GM19452 (cell line): ENCODE measurements around the gene INKA1.
"Not testable (repeated sequence)": the region's sequence is repeated elsewhere in the genome, so short reads cannot be mapped to it uniquely, and the experiment has no call there.

Experiments used
- ATAC-seq: cut with Tn5 transposase; IDR thresholded peaks from one replicate; pipeline ENCODE4 v1.9.1; 2021; ENCODE audit not compliant: unreplicated experiment

Gene INKA1

GRCh38 chr3:49802719-49803464 lies at the start of gene INKA1:
TSS of gene INKA1 (plus strand) at chr3:49803261. CDS start at chr3:49803393, 132 bp downstream.
- ATAC-seq: peak; percentile 61

DNA sequence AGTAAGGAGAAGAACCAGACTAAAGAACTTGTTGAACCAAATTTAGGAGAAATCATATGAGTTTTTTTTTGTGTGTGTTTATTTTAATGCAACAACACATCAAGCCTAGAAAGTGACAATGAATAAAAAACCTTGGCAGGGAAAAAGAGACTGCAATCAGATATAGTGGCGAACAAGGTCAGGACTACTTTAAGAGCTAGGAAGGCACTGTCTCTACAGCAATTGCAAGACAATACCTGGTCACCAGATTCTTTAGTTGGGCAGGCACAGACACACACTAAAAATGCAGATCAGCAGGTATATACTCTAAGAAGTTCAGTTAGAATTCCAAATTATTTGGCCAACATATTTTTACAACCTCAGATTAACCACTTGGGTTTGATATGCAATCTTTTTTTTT lies 48.5 kb upstream of the INKA1 start:
- no peak for ATAC-seq

DNA sequence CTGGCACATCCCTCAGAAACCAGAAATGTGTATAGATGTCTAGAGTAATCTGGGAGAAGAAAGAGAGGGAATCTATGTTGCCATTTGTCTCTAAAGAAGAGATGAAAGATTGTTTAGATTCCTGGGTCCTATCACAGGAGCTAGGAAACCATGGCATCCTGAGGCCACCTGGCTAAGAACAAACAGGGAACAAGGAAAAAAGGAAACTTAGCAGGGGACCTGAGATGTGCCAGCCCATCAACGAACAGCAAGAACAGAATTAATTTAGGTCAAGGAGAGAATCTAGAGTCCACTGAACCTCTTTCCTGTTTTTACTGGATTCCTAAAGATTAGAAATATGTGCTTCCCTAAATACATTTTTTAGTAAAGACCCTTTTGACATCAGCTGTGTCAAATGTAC lies 47.0 kb upstream of the INKA1 start:
- ATAC-seq: no peak

GRCh38 chr3:49757197-49757596 lies 45.9 kb upstream of the INKA1 start:
- ATAC-seq: no peak

- no peak for ATAC-seq
These were observed 43.8 kb upstream of the INKA1 start for GRCh38 chr3:49759226-49759625.

- ATAC-seq: no peak
These were observed 41.4 kb upstream of the INKA1 start for GRCh38 chr3:49761661-49762060.

DNA sequence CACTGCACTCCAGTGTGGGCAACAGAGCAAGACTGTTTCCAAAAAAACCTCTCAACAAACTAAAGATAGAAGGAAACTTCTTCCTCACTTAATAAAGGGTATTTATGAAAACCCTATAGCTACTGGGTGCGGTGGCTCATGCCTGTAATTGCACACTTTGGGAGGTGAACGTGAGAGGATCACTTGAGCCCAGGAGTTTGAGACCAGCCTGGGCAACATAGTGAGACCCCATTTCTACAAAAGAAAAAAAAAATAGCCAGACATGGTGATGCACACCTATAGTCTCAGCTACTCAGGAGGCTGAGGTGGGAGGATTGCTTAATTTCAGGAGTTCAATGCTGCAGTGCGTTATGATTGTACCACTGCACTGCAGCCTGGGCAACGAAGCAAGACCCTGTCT lies 39.1 kb upstream of the INKA1 start:
- ATAC-seq: no peak

DNA sequence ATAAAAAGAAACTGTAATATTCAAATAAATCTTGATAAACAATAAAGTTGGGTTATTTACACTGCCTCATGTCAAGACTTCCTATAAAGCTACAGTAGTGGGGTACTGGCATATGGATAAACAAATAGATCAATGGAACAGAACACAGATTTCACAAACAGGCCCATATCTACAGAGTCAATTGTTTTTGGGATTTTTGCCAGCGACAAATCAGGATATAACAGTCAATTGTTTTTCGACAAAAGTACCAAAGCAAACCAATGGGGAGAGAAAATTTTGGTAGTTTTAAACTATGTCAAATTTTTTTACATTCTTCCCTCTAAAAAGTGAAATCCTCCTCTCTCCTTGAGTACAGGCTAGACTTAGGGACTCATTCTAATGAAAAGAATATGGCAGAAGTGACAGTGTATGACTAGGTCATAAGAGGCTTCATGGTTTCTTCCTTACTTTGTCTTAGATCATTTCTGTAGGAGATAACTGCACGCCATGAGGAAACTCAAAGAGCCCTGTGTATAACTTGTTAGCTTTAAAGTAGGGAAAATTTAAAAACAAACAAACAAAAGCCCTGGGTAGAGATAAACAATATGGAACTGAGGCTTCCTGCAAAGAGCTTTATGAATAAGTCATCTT lies 33.7 kb upstream of the INKA1 start:
- ATAC-seq: no peak

DNA sequence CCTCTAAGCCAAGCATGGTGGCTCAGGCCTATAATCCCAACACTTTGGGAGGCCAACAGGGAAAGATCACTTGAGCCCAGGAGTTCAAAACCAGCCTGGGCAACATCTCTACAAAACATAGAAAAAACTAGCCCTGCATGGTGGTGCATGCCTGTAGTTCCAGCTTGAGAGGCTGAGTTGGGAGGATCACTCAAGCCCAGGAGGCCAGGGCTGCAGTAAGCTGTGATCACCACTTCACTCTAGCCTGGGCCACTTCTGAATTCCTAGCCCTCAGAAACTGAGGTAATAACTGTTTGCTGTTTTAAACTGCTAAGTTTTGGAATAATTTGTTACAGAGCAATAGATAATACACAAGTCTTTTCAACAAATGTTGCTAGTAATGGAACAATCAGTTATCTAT lies 33.1 kb upstream of the INKA1 start:
- no peak for ATAC-seq

- no peak for ATAC-seq
These were observed 31.6 kb upstream of the INKA1 start for GRCh38 chr3:49771340-49771938.

- ATAC-seq: no peak
These were observed 30.4 kb upstream of the INKA1 start for GRCh38 chr3:49772703-49773102.

DNA sequence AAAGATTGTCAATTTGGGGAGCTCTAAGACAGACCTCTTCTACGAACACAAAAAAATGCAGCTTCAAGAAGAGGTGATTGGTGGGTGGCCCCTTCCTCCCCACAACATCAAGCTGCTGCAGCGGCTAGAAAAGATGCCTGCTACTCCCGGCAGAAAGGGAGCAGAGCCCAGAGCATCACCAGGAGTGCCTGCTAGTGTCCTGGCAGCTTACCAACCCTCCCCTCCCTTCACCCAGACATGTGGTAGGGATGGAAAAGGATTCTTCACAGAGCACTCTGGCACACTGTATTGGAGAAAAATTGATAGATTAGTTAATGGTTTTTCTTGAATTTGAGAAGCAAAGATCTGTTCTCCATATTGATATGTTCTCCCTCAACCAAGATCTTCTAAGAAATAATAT lies 27.5 kb upstream of the INKA1 start:
- ATAC-seq: no peak

- ATAC-seq: not testable (repeated sequence)
These were observed 27.0 kb upstream of the INKA1 start for GRCh38 chr3:49776101-49776500.

GRCh38 chr3:49779358-49780079 lies 23.5 kb upstream of the INKA1 start:
- ATAC-seq: no peak

GRCh38 chr3:49780080-49780974 lies 22.7 kb upstream of the INKA1 start:
- ATAC-seq: no peak

DNA sequence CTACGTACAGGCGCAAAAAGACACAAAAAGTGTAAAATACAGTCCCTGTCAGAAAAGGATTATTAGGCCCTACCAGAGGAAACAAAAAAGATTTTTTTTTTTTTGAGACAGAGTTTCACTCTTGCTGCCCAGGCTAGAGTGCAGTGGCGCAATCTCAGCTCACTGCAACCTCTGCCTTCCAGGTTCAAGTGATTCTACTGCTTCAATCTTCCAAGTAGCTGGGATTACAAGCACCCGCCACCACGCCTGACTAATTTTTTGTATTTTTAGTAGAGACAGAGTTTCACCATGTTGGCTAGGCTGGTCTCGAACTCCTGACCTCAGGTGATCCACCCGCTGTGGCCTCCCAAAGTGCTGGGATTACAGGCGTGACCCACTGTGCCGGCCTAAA lies 22.1 kb upstream of the INKA1 start:
- not testable (repeated sequence) for ATAC-seq

GRCh38 chr3:49781415-49782199 lies 21.5 kb upstream of the INKA1 start:
- no peak for ATAC-seq

DNA sequence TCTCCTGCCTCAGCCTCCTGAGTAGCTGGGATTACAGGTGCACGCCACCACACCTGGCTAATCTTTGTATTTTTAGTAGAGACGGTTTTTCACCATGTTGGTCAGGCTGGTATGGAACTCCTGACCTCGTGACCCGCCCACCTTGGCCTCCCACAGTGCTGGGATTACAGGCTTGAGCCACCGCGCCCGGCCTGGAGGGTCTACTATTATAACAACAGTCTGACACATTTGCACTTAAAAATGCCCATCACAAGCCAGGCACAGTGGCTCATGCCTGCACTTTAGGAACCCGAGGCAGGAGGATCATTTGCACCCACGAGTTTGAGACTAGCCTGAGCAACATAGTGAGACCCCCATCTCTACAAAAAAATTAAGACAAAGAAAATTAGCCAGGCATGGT lies 20.8 kb upstream of the INKA1 start:
- ATAC-seq: not testable (repeated sequence)

GRCh38 chr3:49785565-49786356 lies 17.3 kb upstream of the INKA1 start:
- ATAC-seq: peak; percentile 42
